MM.1S (cell line): ENCODE measurements around the gene CCDC124.

ENCODE experiments used
- DNase-seq: peaks from one replicate; pipeline ENCODE4 v3.0.0-alpha.2; 2015
- H2AFZ ChIP-seq: fragments of 300-600 bp; sonication (generic); 2 replicates; pipeline ENCODE4 v1.6.0; 2016; ENCODE audit warnings: antibody characterized with exemption, low read length
- H3F3A ChIP-seq: fragments of 300-600 bp; sonication (generic); 2 replicates; pipeline ENCODE4 v1.6.1; 2016; ENCODE audit warnings: mild to moderate bottlenecking, antibody characterized with exemption, low read length, moderate library complexity, mixed read lengths; ENCODE audit not compliant: insufficient read depth
- H3K27ac ChIP-seq: fragments of 300-600 bp; sonication (generic); 2 replicates; pipeline ENCODE4 v1.5.1; 2016; ENCODE audit warnings: mild to moderate bottlenecking, low read length
- H3K27me3 ChIP-seq: fragments of 300-600 bp; sonication (generic); replicated peaks from 2 replicates; pipeline ENCODE4 v1.6.0; 2016; ENCODE audit warnings: low read length; ENCODE audit not compliant: insufficient read depth
- H3K36me3 ChIP-seq: fragments of 300-600 bp; sonication (generic); replicated peaks from 2 replicates; pipeline ENCODE4 v1.6.1; 2016; ENCODE audit warnings: mild to moderate bottlenecking, low read length, mixed read lengths; ENCODE audit not compliant: insufficient read depth
- H3K4me1 ChIP-seq: fragments of 300-600 bp; sonication (generic); 2 replicates; pipeline ENCODE4 v1.6.1; 2016; ENCODE audit warnings: low read length, mixed read lengths
- H3K4me2 ChIP-seq: fragments of 300-600 bp; sonication (generic); 2 replicates; pipeline ENCODE4 v1.6.0; 2016; ENCODE audit warnings: low read depth, low read length
- H3K4me3 ChIP-seq: fragments of 300-600 bp; sonication (generic); 2 replicates; pipeline ENCODE4 v1.5.1; 2016; ENCODE audit warnings: low read length, mixed read lengths
- H3K79me2 ChIP-seq: fragments of 300-600 bp; sonication (generic); 2 replicates; pipeline ENCODE4 v1.6.1; 2016; ENCODE audit warnings: mixed run types, low read length, mixed read lengths
- H3K9ac ChIP-seq: fragments of 300-600 bp; sonication (generic); 2 replicates; pipeline ENCODE4 v1.6.1; 2016; ENCODE audit warnings: low read length, mixed read lengths
- H3K9me2 ChIP-seq: fragments of 300-600 bp; sonication (generic); replicated peaks from 2 replicates; pipeline ENCODE4 v1.6.1; 2016; ENCODE audit warnings: mild to moderate bottlenecking, low read length, mixed read lengths; ENCODE audit not compliant: insufficient read depth
- H3K9me3 ChIP-seq: fragments of 300-600 bp; sonication (generic); replicated peaks from 2 replicates; pipeline ENCODE4 v1.6.1; 2016; ENCODE audit warnings: mild to moderate bottlenecking, low read length, mixed read lengths; ENCODE audit not compliant: insufficient read depth
- H4K20me1 ChIP-seq: fragments of 300-600 bp; sonication (generic); 2 replicates; pipeline ENCODE4 v1.6.1; 2016; ENCODE audit warnings: mild to moderate bottlenecking, low read length, moderate library complexity, mixed read lengths; ENCODE audit not compliant: insufficient read depth
- EZH2 ChIP-seq: fragments of 300-600 bp; sonication (generic); optimal IDR thresholded peaks from 2 replicates; pipeline ENCODE3; 2017; ENCODE audit warnings: low read depth, mild to moderate bottlenecking, antibody characterized with exemption, low read length, mixed read lengths
- EZH2phosphoT487 ChIP-seq: fragments of 300-600 bp; sonication (generic); IDR thresholded peaks from 2 replicates; pipeline ENCODE4 v1.6.1; 2018; ENCODE audit warnings: antibody characterized with exemption, low read length
- TF ChIP-seq, protein P1 (sequence below): fragments of 300-600 bp; sonication (generic); IDR thresholded peaks from 2 replicates; pipeline ENCODE4 v1.5.1; 2016; ENCODE audit warnings: antibody characterized with exemption, low read length, mixed read lengths

The CCDC124 gene

GRCh38 chr19:17920527-17920926, 12.3 kb upstream of the CCDC124 start:
- Histone ChIP-seq H3K4me2 (no peak overlapping the region), H3K27me3 (peaks cover 55% of the 10 kb centered on the region), H3K9me2 (no peaks in the 10 kb centered on the region), H2AFZ (no peak overlapping the region), H3K4me3 (no peak overlapping the region), H4K20me1 (no peaks in the 10 kb centered on the region), H3K9me3 (no peaks in the 10 kb centered on the region), H3K79me2 (no peaks in the 10 kb centered on the region), H3K4me1 (no peaks in the 10 kb centered on the region), H3K36me3 (no peaks in the 10 kb centered on the region), H3K9ac (no peak overlapping the region), H3F3A (no peaks in the 10 kb centered on the region), H3K27ac (no peak overlapping the region)
- DNase-seq, result no peak
- TF ChIP-seq, protein P1, sequence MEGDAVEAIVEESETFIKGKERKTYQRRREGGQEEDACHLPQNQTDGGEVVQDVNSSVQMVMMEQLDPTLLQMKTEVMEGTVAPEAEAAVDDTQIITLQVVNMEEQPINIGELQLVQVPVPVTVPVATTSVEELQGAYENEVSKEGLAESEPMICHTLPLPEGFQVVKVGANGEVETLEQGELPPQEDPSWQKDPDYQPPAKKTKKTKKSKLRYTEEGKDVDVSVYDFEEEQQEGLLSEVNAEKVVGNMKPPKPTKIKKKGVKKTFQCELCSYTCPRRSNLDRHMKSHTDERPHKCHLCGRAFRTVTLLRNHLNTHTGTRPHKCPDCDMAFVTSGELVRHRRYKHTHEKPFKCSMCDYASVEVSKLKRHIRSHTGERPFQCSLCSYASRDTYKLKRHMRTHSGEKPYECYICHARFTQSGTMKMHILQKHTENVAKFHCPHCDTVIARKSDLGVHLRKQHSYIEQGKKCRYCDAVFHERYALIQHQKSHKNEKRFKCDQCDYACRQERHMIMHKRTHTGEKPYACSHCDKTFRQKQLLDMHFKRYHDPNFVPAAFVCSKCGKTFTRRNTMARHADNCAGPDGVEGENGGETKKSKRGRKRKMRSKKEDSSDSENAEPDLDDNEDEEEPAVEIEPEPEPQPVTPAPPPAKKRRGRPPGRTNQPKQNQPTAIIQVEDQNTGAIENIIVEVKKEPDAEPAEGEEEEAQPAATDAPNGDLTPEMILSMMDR, result no peak
- TF ChIP-seq EZH2phosphoT487 (no peak), EZH2 (no peak)

DNA sequence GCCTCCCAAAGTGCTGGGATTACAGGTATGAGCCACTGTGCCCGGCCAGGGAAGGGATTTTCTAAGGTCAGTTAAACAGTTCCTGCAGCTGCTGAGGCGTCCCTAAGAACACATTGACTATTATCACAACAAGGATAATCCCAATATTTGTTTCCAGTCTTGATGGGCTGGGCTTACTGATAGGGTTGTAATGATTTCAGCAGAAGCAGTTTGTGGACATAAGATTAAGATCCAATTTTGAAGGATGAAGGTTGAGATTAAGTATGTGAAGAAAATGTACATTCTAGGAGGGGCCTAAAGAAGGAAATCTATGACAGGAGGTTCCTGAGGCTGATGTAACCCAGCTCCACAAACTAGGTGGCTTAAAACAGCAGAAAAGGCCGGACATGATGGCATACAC, 10.7 kb upstream of the CCDC124 start:
- no peak overlapping the region for H3K4me2 ChIP-seq
- no peak for DNase-seq
- H3K27me3 ChIP-seq, result peaks cover 55% of the 10 kb centered on the region
- no peak overlapping the region for H3K9ac ChIP-seq
- H3K9me2 ChIP-seq, result no peaks in the 10 kb centered on the region
- H3K4me1 ChIP-seq, result no peaks in the 10 kb centered on the region
- H2AFZ ChIP-seq, result no peak overlapping the region
- TF ChIP-seq, protein P1, result no peak
- TF ChIP-seq EZH2phosphoT487, result no peak
- TF ChIP-seq EZH2, result no peak
- no peaks in the 10 kb centered on the region for H3K9me3 ChIP-seq
- H3K79me2 ChIP-seq, result no peaks in the 10 kb centered on the region
- no peaks in the 10 kb centered on the region for H4K20me1 ChIP-seq
- no peaks in the 10 kb centered on the region for H3F3A ChIP-seq
- no peaks in the 10 kb centered on the region for H3K36me3 ChIP-seq
- no peak overlapping the region for H3K4me3 ChIP-seq
- no peak overlapping the region for H3K27ac ChIP-seq

DNA sequence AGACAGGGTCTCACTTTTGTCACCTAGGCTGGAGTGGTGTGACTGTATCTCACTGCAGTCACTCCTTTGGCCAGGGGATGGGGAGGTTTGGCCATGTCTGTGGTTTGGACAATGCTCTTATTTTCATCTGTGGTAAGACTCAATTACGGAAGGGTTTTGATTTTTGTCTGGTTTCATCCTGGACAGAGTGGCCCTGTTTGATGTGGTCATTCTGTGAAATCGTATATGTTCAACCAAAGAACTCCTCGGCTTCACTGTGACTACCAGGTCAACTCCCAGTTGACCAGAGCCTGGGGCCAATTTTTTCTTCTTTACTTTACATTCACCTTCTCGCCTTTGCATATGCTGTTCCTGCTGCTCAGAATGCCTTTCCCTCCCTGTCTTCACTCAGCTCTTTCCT, 6.8 kb upstream of the CCDC124 start:
- Histone ChIP-seq H3K27ac (no peak overlapping the region), H3K9ac (no peak overlapping the region), H2AFZ (no peak overlapping the region), H3K4me1 (no peaks in the 10 kb centered on the region), H3K4me3 (no peak overlapping the region), H4K20me1 (no peaks in the 10 kb centered on the region), H3K4me2 (no peak overlapping the region), H3K27me3 (peaks cover 45% of the 10 kb centered on the region), H3K9me2 (no peaks in the 10 kb centered on the region), H3K79me2 (no peaks in the 10 kb centered on the region), H3K9me3 (no peaks in the 10 kb centered on the region), H3K36me3 (no peaks in the 10 kb centered on the region), H3F3A (no peaks in the 10 kb centered on the region)
- TF ChIP-seq, protein P1, result no peak
- no peak for TF ChIP-seq EZH2phosphoT487
- no peak for DNase-seq

DNA sequence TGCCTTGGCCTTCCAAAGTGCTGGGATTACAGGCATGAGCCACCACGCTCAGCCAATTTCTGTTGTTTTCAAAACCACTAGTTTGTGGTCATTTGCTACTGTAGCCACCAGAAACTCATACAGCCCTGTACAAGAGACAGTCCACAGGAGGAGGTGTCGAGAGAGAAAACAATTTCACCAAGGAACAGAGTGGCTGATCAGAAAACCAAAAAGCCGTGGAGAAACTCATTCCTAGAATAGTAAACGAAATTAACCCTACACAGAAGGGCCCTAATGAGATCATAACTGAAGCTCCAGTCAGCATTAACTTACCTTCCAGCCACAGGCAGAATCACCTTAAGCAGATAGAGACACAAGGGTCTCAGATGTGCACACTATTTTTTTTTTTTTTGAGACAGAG, 3.8 kb upstream of the CCDC124 start:
- H3K9me2 ChIP-seq, result no peaks in the 10 kb centered on the region
- H3K36me3 ChIP-seq, result no peaks in the 10 kb centered on the region
- H3K4me3 ChIP-seq, result no peak overlapping the region
- H3K9ac ChIP-seq, result no peak overlapping the region
- TF ChIP-seq EZH2, result no peak
- no peak for TF ChIP-seq EZH2phosphoT487
- TF ChIP-seq, protein P1, result no peak
- peaks cover 10% of the 10 kb centered on the region for H3K79me2 ChIP-seq
- no peak overlapping the region for H3K27ac ChIP-seq
- no peaks in the 10 kb centered on the region for H3F3A ChIP-seq
- no peaks in the 10 kb centered on the region for H4K20me1 ChIP-seq
- DNase-seq, result no peak
- no peak overlapping the region for H3K4me2 ChIP-seq
- no peaks in the 10 kb centered on the region for H3K9me3 ChIP-seq
- no peak overlapping the region for H2AFZ ChIP-seq
- H3K4me1 ChIP-seq, result peaks cover 11% of the 10 kb centered on the region
- peaks cover 36% of the 10 kb centered on the region for H3K27me3 ChIP-seq
